Measurements from ENCODE around the gene RDH13.

GRCh38 chr19:55095260-55096060 is 32.5 kb upstream of the RDH13 start:
- no peak for TF ChIP-seq POLR2AphosphoS5 (IDR thresholded peaks at IDR 0.05; ENCODE audit: borderline replicate concordance, low read depth, low read length)
- no peak for TF ChIP-seq FOXP2 (optimal IDR thresholded peaks at IDR 0.05; ENCODE audit: control extremely low read depth, extremely low read length, insufficient read depth)
